CD14-positive monocyte (primary cell): ENCODE results near the gene CDO1. TPM values are rescaled to one million over a fixed set of nuclear protein-coding genes. Genes with fewer than 3 reads are reported as not detected.
A peak's percentile ranks its signal among the peaks of the same experiment; 100 is the strongest.

Experiments used
- DNase-seq, 3 donors: peaks; one replicate each; pipeline ENCODE4 v3.0.0-alpha.2; 2011 to 2022
- H2AFZ ChIP-seq: 2 replicates; pipeline ENCODE4 v1.6.0; 2012; ENCODE audit warnings: mild to moderate bottlenecking, low read depth, low read length, inconsistent platforms; ENCODE audit not compliant: insufficient read depth, poor library complexity, severe bottlenecking
- H3K27ac ChIP-seq, 2 donors: 1 replicate in 1 of 2; 2 replicates in 1 of 2; pipeline ENCODE4 v1.5.1; 2012 to 2013; ENCODE audit warnings: low read length in 2 of 2, control low read depth in 1 of 2, inconsistent platforms in 1 of 2, low read depth in 1 of 2, mild to moderate bottlenecking in 1 of 2
- H3K27me3 ChIP-seq, 2 donors: one replicate each; pipeline versions ENCODE4 v1.6.0 to v1.6.1; 2011 to 2013; ENCODE audit warnings: low read length in 2 of 2; ENCODE audit not compliant: control insufficient read depth in 2 of 2, insufficient read depth in 2 of 2
- H3K36me3 ChIP-seq, 2 donors: replicated peaks in 1 of 2; 1 replicate in 1 of 2; 2 replicates in 1 of 2; pipeline versions ENCODE4 v1.5.1 to v1.6.1; 2012 to 2013; ENCODE audit warnings: low read length in 2 of 2, control low read depth in 1 of 2, inconsistent platforms in 1 of 2, mild to moderate bottlenecking in 1 of 2; ENCODE audit not compliant: insufficient read depth in 2 of 2, control insufficient read depth in 1 of 2
- H3K4me1 ChIP-seq, 2 donors: 1 replicate in 1 of 2; 2 replicates in 1 of 2; pipeline versions ENCODE4 v1.5.1 to v1.6.1; 2012 to 2013; ENCODE audit warnings: low read length in 2 of 2, control low read depth in 1 of 2, inconsistent platforms in 1 of 2, mild to moderate bottlenecking in 1 of 2, moderate library complexity in 1 of 2; ENCODE audit not compliant: insufficient read depth in 2 of 2, control insufficient read depth in 1 of 2
- H3K4me2 ChIP-seq: replicated peaks from 2 replicates; pipeline ENCODE3; 2012; ENCODE audit warnings: low read length, moderate library complexity, mild to moderate bottlenecking; ENCODE audit not compliant: poor library complexity, severe bottlenecking; ENCODE audit errors: extremely low read depth
- H3K4me3 ChIP-seq, 3 experiments: fragments of 200-600 bp in 1 of 3; sonication (generic) in 1 of 3; replicated peaks in 1 of 3; 1 replicate in 2 of 3; 2 replicates in 1 of 3; pipeline ENCODE4 v1.5.1; 2011 to 2013; ENCODE audit warnings: low read length in 3 of 3, mild to moderate bottlenecking in 3 of 3, control low read depth in 2 of 3, low read depth in 2 of 3, inconsistent platforms in 1 of 3, moderate library complexity in 1 of 3
- H3K79me2 ChIP-seq: 2 replicates; pipeline ENCODE4 v1.6.0; 2012; ENCODE audit warnings: mild to moderate bottlenecking, control low read depth, inconsistent platforms, low read length, moderate library complexity; ENCODE audit not compliant: insufficient read depth
- H3K9ac ChIP-seq: 2 replicates; pipeline ENCODE4 v1.6.0; 2017; ENCODE audit warnings: low read length, mild to moderate bottlenecking; ENCODE audit not compliant: insufficient read depth, poor library complexity, severe bottlenecking
- H3K9me3 ChIP-seq, 2 donors: replicated peaks in 1 of 2; 1 replicate in 1 of 2; 2 replicates in 1 of 2; pipeline versions ENCODE4 v1.5.1 to v1.6.1; 2012 to 2013; ENCODE audit warnings: low read length in 2 of 2, control low read depth in 1 of 2; ENCODE audit not compliant: control insufficient read depth in 1 of 2, insufficient read depth in 1 of 2
- H4K20me1 ChIP-seq: 2 replicates; pipeline ENCODE4 v1.6.0; 2012; ENCODE audit warnings: mild to moderate bottlenecking, low read length, control low read depth, moderate library complexity; ENCODE audit not compliant: insufficient read depth
- H3K27ac Mint-ChIP-seq, 7 donors: one replicate each; pipeline ENCODE4 v1.8.0; 2020; ENCODE audit warnings: mild to moderate bottlenecking in 7 of 7, mixed read lengths in 7 of 7, moderate library complexity in 6 of 7, inconsistent platforms in 2 of 7
- H3K27me3 Mint-ChIP-seq, 3 donors: one replicate each; pipeline ENCODE4 v1.8.0; 2021 to 2022; ENCODE audit warnings: low read depth in 3 of 3, mild to moderate bottlenecking in 3 of 3, mixed read lengths in 3 of 3, moderate library complexity in 3 of 3, inconsistent platforms in 1 of 3
- H3K36me3 Mint-ChIP-seq, 2 donors: one replicate each; pipeline ENCODE4 v1.8.0; 2020; ENCODE audit warnings: mixed read lengths in 2 of 2, inconsistent platforms in 1 of 2, mild to moderate bottlenecking in 1 of 2
- H3K4me1 Mint-ChIP-seq: one replicate; pipeline ENCODE4 v1.8.0; 2020; ENCODE audit warnings: mild to moderate bottlenecking, mixed read lengths
- H3K4me3 Mint-ChIP-seq, 2 donors: one replicate each; pipeline ENCODE4 v1.8.0; 2020; ENCODE audit warnings: mild to moderate bottlenecking in 2 of 2, mixed read lengths in 2 of 2, moderate library complexity in 1 of 2
- H3K9me3 Mint-ChIP-seq, 7 donors: one replicate each; pipeline ENCODE4 v1.8.0; 2020 to 2022; ENCODE audit warnings: mixed read lengths in 7 of 7, mild to moderate bottlenecking in 6 of 7, moderate library complexity in 6 of 7, inconsistent platforms in 2 of 7
- CTCF ChIP-seq: fragments of 200-600 bp; IDR thresholded peaks from one replicate; pipeline ENCODE4 v1.8.0; 2022; ENCODE audit warnings: antibody characterized with exemption, mild to moderate bottlenecking
- WGBS: methylation state at CpG from one replicate; pipeline ENCODE4 v1.1.5; 2013; ENCODE audit warnings: missing lambda C conversion rate; ENCODE audit not compliant: insufficient coverage; 5-methylcytosine and 5-hydroxymethylcytosine counted together
- intact Hi-C, 2 donors: fragments of 100-400 bp; cut with micrococcal nuclease; formaldehyde crosslinking; loops; one replicate each; pipeline versions ENCODE4 v1.15.0 to v1.15.1; 2023
- polyA plus RNA-seq, 3 donors: library from polyadenylated mRNA; depleted of rRNA in 1 of 3; unstranded in 2 of 3; stranded (reverse) in 1 of 3; fragments of 300-500 nt in 2 of 3; fragments of >200 nt in 1 of 3; fragmentation: Illumina TruSeq in 2 of 3; gene quantifications; 1 replicate in 2 of 3; 2 replicates in 1 of 3; pipeline ENCODE4 v1.2.3, GENCODE V29; 2012 to 2021

The CDO1 gene
- polyA plus RNA-seq, 3 donors = not detected

- 13% methylated on average over 10 of the region's 21 CpGs for WGBS
- peaks cover 0 to 16% (median 5%) of the 10 kb centered on the region in 7 donors for H3K9me3 Mint-ChIP-seq
- Histone ChIP-seq H4K20me1 (no peaks in the 10 kb centered on the region), H3K36me3 (no peaks in the 10 kb centered on the region), H3K27me3 (peaks cover 54 to 86% of the 10 kb centered on the region in 2 donors), H3K27ac (no peak overlapping the region), H2AFZ (no peak overlapping the region), H3K9ac (no peak overlapping the region), H3K4me1 (peaks cover 12 to 16% of the 10 kb centered on the region in 2 donors), H3K4me2 (peak overlapping the region; percentile 60), H3K9me3 (peaks cover 0 to 16% of the 10 kb centered on the region in 2 donors), H3K79me2 (no peaks in the 10 kb centered on the region), H3K4me3 (peak overlapping the region in 1 of 3 experiments; percentile 56)
- H3K4me3 Mint-ChIP-seq = peak overlapping the region in 1 of 2 donors; percentile 85
- peaks cover 62 to 79% (median 72%) of the 10 kb centered on the region in 3 donors for H3K27me3 Mint-ChIP-seq
- no peak overlapping the region for H3K27ac Mint-ChIP-seq
- intact Hi-C loops = no loop called here
- peaks cover 17% of the 10 kb centered on the region for H3K4me1 Mint-ChIP-seq
- TF ChIP-seq CTCF = no peak
- no peak for DNase-seq
- H3K36me3 Mint-ChIP-seq = peaks cover 3 to 5% of the 10 kb centered on the region in 2 donors
Measured at GRCh38 chr5:115815006-115815692, 1.3 kb downstream of the CDO1 start.

GRCh38 chr5:115813719-115814118 is 2.7 kb downstream of the CDO1 start:
- Histone ChIP-seq H3K4me3 (no peak overlapping the region), H3K27ac (no peak overlapping the region), H3K4me1 (peaks cover 12 to 16% of the 10 kb centered on the region in 2 donors), H2AFZ (no peak overlapping the region), H3K27me3 (peaks cover 54 to 81% of the 10 kb centered on the region in 2 donors), H3K79me2 (no peaks in the 10 kb centered on the region), H3K9me3 (peaks cover 0 to 16% of the 10 kb centered on the region in 2 donors), H3K9ac (no peak overlapping the region), H4K20me1 (no peaks in the 10 kb centered on the region), H3K36me3 (no peaks in the 10 kb centered on the region), H3K4me2 (no peak overlapping the region)
- intact Hi-C loops = no loop called here
- TF ChIP-seq CTCF = no peak
- H3K9me3 Mint-ChIP-seq = peaks cover 0 to 16% (median 5%) of the 10 kb centered on the region in 7 donors
- peaks cover 17% of the 10 kb centered on the region for H3K4me1 Mint-ChIP-seq
- H3K27ac Mint-ChIP-seq = peak overlapping the region in 1 of 7 donors; percentile 30
- peaks cover 3 to 5% of the 10 kb centered on the region in 2 donors for H3K36me3 Mint-ChIP-seq
- no CpG with 5 or more reads among the region's 5 CpGs for WGBS
- H3K27me3 Mint-ChIP-seq = peaks cover 60 to 78% (median 65%) of the 10 kb centered on the region in 3 donors
- H3K4me3 Mint-ChIP-seq = peak overlapping the region in 1 of 2 donors; percentile 32
- DNase-seq = no peak
